Neural crest cell (in vitro differentiated cells): ENCODE data around the gene EGFLAM. TPM values are rescaled to one million over a fixed set of nuclear protein-coding genes. Genes with fewer than 3 reads are reported as not detected.

Experiments
- DNase-seq: peaks from one replicate; pipeline ENCODE4 v3.0.0; 2021; ENCODE audit warnings: low read depth, mixed read lengths, low spot score
- H3K27ac Mint-ChIP-seq: one replicate; pipeline ENCODE4 v1.8.0; 2021; ENCODE audit warnings: mild to moderate bottlenecking, mixed read lengths; ENCODE audit not compliant: unreplicated experiment
- H3K27me3 Mint-ChIP-seq: 2 replicates; pipeline ENCODE4 v1.8.0; 2021; ENCODE audit warnings: low read depth, mild to moderate bottlenecking, mixed read lengths
- H3K36me3 Mint-ChIP-seq: 2 replicates; pipeline ENCODE4 v1.8.0; 2021; ENCODE audit warnings: low read depth, mild to moderate bottlenecking, mixed read lengths
- H3K4me1 Mint-ChIP-seq: 2 replicates; pipeline ENCODE4 v1.8.0; 2021; ENCODE audit warnings: mixed read lengths
- H3K4me3 Mint-ChIP-seq: one replicate; pipeline ENCODE4 v1.8.0; 2021; ENCODE audit warnings: mild to moderate bottlenecking, mixed read lengths
- H3K9me3 Mint-ChIP-seq: 2 replicates; pipeline ENCODE4 v1.8.0; 2021; ENCODE audit warnings: mixed read lengths
- CTCF ChIP-seq: fragments of 200-600 bp; sonication (generic); conservative IDR thresholded peaks from 2 replicates; pipeline ENCODE4 v1.5.0; 2021; ENCODE audit warnings: antibody characterized with exemption, mild to moderate bottlenecking
- total RNA-seq: library from RNA; stranded (reverse); gene quantifications from 2 replicates; pipeline ENCODE4 v1.2.1, GENCODE V29; 2021

The EGFLAM gene
- total RNA-seq, 1 donor from 2014 or later: 9.1 TPM

DNA sequence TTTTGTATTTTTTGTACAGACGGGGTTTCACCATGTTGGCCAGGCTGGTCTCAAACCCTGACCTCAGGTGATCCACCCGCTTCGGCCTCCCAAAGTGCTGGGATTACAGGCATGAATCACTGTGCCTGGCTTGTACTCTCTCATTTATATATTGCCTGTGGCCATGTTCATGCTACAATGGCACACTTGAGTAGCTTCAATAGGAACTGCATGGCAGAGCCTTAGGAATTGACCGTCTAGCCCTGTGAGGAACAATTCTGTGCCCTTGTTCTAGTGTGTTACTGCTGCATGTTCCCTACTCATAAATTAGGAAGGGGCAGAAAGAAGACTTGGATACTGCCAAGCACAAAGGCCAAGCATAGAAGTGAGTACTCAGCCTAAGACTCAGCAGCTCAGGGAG lies 193.8 kb downstream of the EGFLAM start:
- TF ChIP-seq CTCF: no peak
- DNase-seq: no peak
- Mint-ChIP-seq H3K4me1 (peaks cover 21% of the 10 kb centered on the region), H3K36me3 (no peaks in the 10 kb centered on the region), H3K4me3 (no peak overlapping the region), H3K9me3 (no peaks in the 10 kb centered on the region), H3K27ac (no peak overlapping the region), H3K27me3 (no peaks in the 10 kb centered on the region)

DNA sequence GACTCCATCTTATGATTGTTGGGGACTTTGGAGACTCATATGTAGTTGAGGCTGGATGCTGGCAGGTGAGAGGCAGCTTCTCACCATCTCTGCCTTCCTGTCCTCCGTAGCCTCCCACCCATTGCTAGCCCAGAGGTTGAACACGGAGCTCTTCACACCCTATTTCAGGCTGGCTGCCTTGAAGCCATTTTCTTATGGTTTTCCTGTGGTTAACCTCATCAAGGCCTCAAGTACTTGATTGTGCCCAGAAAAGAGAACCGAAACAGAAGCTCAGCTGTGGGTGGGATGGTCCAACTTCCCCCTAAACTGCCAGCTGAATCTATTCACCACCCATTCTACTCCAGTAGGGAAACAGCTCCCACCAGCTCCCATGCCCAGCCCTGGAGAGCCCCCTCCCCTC lies 195.1 kb downstream of the EGFLAM start:
- peaks cover 14% of the 10 kb centered on the region for H3K4me1 Mint-ChIP-seq
- no peak for DNase-seq
- no peaks in the 10 kb centered on the region for H3K9me3 Mint-ChIP-seq
- peak overlapping the region; percentile 43 for H3K27ac Mint-ChIP-seq
- H3K36me3 Mint-ChIP-seq: no peaks in the 10 kb centered on the region
- no peaks in the 10 kb centered on the region for H3K27me3 Mint-ChIP-seq
- no peak overlapping the region for H3K4me3 Mint-ChIP-seq
- TF ChIP-seq CTCF: no peak

DNA sequence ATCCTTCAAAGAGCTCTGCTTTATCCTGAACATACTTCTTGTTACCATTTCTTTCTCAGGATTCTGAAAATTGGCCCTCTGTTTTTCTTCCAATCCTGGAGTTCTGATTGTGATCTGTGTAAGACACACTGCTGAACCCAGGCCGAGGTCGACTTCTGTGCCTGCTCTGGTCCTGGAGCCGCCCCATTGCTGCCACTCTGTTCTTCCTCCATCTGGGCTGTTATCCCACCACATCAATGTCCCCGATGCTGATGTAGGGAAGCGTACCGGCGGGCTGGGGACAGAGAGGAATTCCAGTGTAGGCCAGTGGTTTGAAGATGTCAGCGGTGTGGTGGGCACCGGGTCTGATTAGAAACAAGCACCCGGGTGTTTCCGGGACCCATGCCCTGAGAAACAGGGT lies 195.6 kb downstream of the EGFLAM start:
- no peak for TF ChIP-seq CTCF
- peaks cover 10% of the 10 kb centered on the region for H3K4me1 Mint-ChIP-seq
- no peak overlapping the region for H3K4me3 Mint-ChIP-seq
- H3K27me3 Mint-ChIP-seq: no peaks in the 10 kb centered on the region
- H3K9me3 Mint-ChIP-seq: no peaks in the 10 kb centered on the region
- peak overlapping the region; percentile 43 for H3K27ac Mint-ChIP-seq
- H3K36me3 Mint-ChIP-seq: no peaks in the 10 kb centered on the region
- no peak for DNase-seq

DNA sequence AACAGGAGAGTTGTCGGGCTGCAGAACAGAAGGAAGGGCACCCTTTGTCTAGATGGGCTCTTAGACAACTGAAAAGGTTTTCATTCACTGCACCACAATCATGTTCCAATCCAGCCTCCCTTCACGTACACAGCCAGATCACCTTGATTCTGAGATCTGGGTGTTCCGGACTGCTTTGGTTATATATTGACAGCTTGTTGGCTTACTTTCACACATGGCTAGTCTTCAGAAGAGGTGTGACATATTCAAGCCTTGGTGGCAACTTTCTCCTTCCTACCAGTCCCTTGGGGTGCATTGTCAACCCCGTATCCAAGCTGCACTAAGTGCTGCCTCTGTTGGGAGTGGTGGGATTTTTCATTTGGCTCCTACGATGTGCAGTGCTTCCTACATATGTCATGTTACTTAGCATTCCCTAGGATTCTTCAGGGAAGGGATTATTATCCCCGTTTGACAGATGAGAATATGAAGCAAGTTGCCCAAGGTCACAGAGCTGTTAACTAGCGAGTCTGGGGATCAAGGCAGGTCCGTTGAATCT lies 197.5 kb downstream of the EGFLAM start:
- H3K27ac Mint-ChIP-seq: no peak overlapping the region
- peaks cover 7% of the 10 kb centered on the region for H3K4me1 Mint-ChIP-seq
- H3K36me3 Mint-ChIP-seq: no peaks in the 10 kb centered on the region
- no peaks in the 10 kb centered on the region for H3K9me3 Mint-ChIP-seq
- no peak overlapping the region for H3K4me3 Mint-ChIP-seq
- TF ChIP-seq CTCF: no peak
- no peak for DNase-seq
- H3K27me3 Mint-ChIP-seq: no peaks in the 10 kb centered on the region

DNA sequence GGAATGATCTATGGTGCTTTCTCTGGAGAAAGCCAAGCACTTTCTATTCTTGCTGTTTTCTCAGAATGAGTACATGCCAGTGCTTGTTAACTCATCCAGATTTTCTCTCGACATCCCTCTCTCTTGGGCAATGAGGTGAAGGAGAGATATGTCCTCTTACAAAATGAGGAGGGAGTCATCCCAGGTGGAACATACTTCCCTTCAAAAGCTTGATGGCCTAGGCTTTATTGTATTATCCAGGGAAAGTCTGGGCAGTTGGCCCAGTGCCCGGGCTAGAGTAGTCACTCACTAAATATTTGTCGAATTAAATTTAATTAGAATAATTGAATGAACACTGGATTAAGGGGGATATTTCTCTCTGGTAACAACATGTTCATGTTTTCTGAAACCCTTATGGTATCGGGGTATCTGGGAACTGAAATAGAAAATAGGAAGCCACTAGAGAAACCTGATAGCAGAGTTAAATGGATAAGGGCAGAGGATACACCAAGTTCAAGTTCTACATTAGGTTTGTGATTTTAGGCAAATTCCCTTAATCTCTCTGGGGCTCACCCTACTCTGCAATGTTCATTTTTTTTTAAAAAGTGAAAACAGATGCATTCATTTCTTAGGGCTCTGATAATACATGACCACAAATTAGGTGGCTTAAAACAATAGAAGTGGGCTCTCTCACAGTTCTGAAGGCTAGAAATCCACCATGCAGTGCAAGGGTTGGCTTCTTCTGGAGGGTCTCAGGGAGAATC lies 198.5 kb downstream of the EGFLAM start:
- TF ChIP-seq CTCF: no peak
- Mint-ChIP-seq H3K9me3 (no peaks in the 10 kb centered on the region), H3K27ac (no peak overlapping the region), H3K4me3 (no peak overlapping the region), H3K27me3 (no peaks in the 10 kb centered on the region), H3K36me3 (no peaks in the 10 kb centered on the region), H3K4me1 (peaks cover 7% of the 10 kb centered on the region)
- DNase-seq: no peak
